ENCODE data around the gene GLTP.
A peak's percentile ranks its signal among the peaks of the same experiment; 100 is the strongest.
"Not testable (repeated sequence)": the region's sequence is repeated elsewhere in the genome, so short reads cannot be mapped to it uniquely, and the experiment has no call there.

Gene GLTP

GRCh38 chr12:109902891-109903418 lies 22.6 kb upstream of the GLTP start:
- no peak for DNase-seq (ENCODE audit: low read depth)

GRCh38 chr12:109900752-109901580 lies 20.6 kb upstream of the GLTP start:
- DNase-seq (ENCODE audit: low read depth), result no peak

GRCh38 chr12:109899783-109900751 lies 19.7 kb upstream of the GLTP start, which contains the start of gene TCHP:
Gene TCHP (plus strand): TSS chr12:109900274. CDS start chr12:109903027, 2,753 bp downstream.
- peak; percentile 51 for DNase-seq (ENCODE audit: low read depth)

- DNase-seq (ENCODE audit: low read depth), result not testable (repeated sequence)
Observed at GRCh38 chr12:109899345-109899744, 19.0 kb upstream of the GLTP start.

- no peak for DNase-seq (ENCODE audit: low read depth)
Observed at GRCh38 chr12:109897029-109897428, 16.7 kb upstream of the GLTP start.

GRCh38 chr12:109896188-109896587 lies 15.8 kb upstream of the GLTP start:
- DNase-seq (ENCODE audit: low read depth), result no peak

GRCh38 chr12:109894939-109895338 lies 14.6 kb upstream of the GLTP start:
- DNase-seq (ENCODE audit: low read depth), result no peak

GRCh38 chr12:109893261-109893995 lies 13.1 kb upstream of the GLTP start:
- no peak for DNase-seq (ENCODE audit: low read depth)

- no peak for DNase-seq (ENCODE audit: low read depth)
Observed at GRCh38 chr12:109892748-109893147, 12.4 kb upstream of the GLTP start.

GRCh38 chr12:109892165-109892715 lies 11.9 kb upstream of the GLTP start:
- DNase-seq (ENCODE audit: low read depth), result no peak

- DNase-seq (ENCODE audit: low read depth), result not testable (repeated sequence)
Observed at GRCh38 chr12:109891731-109892130, 11.4 kb upstream of the GLTP start.

- DNase-seq (ENCODE audit: low read depth), result no peak
Observed at GRCh38 chr12:109890620-109891170, 10.4 kb upstream of the GLTP start.

- DNase-seq (ENCODE audit: low read depth), result no peak
Observed at GRCh38 chr12:109888179-109889020, 8.1 kb upstream of the GLTP start.

- DNase-seq (ENCODE audit: low read depth), result no peak
Observed at GRCh38 chr12:109885616-109886015, 5.3 kb upstream of the GLTP start.

GRCh38 chr12:109883461-109883860 lies 3.1 kb upstream of the GLTP start:
- DNase-seq (ENCODE audit: low read depth), result no peak

GRCh38 chr12:109881752-109882151 lies 1.4 kb upstream of the GLTP start:
- no peak for DNase-seq (ENCODE audit: low read depth)

- no peak for DNase-seq (ENCODE audit: low read depth)
Observed at GRCh38 chr12:109880938-109881337, 597 bp upstream of the GLTP start.

- DNase-seq (ENCODE audit: low read depth), result no peak
Observed at GRCh38 chr12:109879351-109880042, 844 bp downstream of the GLTP start.

GRCh38 chr12:109878749-109879148 lies 1.6 kb downstream of the GLTP start:
- DNase-seq (ENCODE audit: low read depth), result no peak

- no peak for DNase-seq (ENCODE audit: low read depth)
Observed at GRCh38 chr12:109878247-109878625, 2.1 kb downstream of the GLTP start.
